WTC11 (cell line): Measurements from ENCODE around the gene WWOX. TPM values are rescaled to one million over a fixed set of nuclear protein-coding genes. Genes with fewer than 3 reads are reported as not detected.
A peak's percentile ranks its signal among the peaks of the same experiment; 100 is the strongest.

Source experiments
- ATAC-seq: fragments of 200-7000 bp; cut with Tn5 transposase; 2 replicates; pipeline ENCODE4 v1.10.0; 2021; ENCODE audit warnings: mild to moderate bottlenecking, moderate library complexity
- CTCF ChIA-PET: fragments of 300-600 bp; sonication (Branson Sonifier 250); formaldehyde crosslinking; loops from one replicate; lab custom pipeline; 2021; ENCODE audit warnings: antibody characterized with exemption; lab: Charles Lee
- POLR2A ChIA-PET: fragments of 350-600 bp; sonication (Branson Sonifier 250); formaldehyde crosslinking; loops from one replicate; lab custom pipeline; 2021; ENCODE audit warnings: antibody characterized with exemption; lab: Charles Lee
- DNase-seq: peaks from one replicate; pipeline ENCODE4 v3.0.0; 2021; ENCODE audit warnings: low spot score
- H3K27ac Mint-ChIP-seq: 2 replicates; pipeline ENCODE4 v1.8.0; 2021; ENCODE audit warnings: mixed read lengths
- H3K27me3 Mint-ChIP-seq: 2 replicates; pipeline ENCODE4 v1.8.0; 2021; ENCODE audit warnings: low read depth, mild to moderate bottlenecking, moderate library complexity, mixed read lengths
- H3K36me3 Mint-ChIP-seq: 2 replicates; pipeline ENCODE4 v1.8.0; 2021; ENCODE audit warnings: mixed read lengths
- H3K4me1 Mint-ChIP-seq: 2 replicates; pipeline ENCODE4 v1.8.0; 2022; ENCODE audit warnings: mixed read lengths
- H3K4me3 Mint-ChIP-seq: 2 replicates; pipeline ENCODE4 v1.8.0; 2021; ENCODE audit warnings: mild to moderate bottlenecking, moderate library complexity, mixed read lengths
- H3K9me3 Mint-ChIP-seq: 2 replicates; pipeline ENCODE4 v1.8.0; 2021; ENCODE audit warnings: mixed read lengths
- ATF1 ChIP-seq: sonication (generic); formaldehyde crosslinking; IDR thresholded peaks from 2 replicates; pipeline ENCODE4 v1.8.1; 2023; ENCODE audit warnings: mild to moderate bottlenecking, moderate library complexity, missing genetic modification reagents
- CBFB ChIP-seq: sonication (generic); formaldehyde crosslinking; IDR thresholded peaks from 2 replicates; pipeline ENCODE4 v1.8.1; 2022; ENCODE audit warnings: mild to moderate bottlenecking, low read depth, missing genetic modification reagents
- CDX4 ChIP-seq: fragments of 250-450 bp; sonication (Bioruptor Pico); IDR thresholded peaks from 2 replicates; pipeline ENCODE4 v1.9.0; 2021; ENCODE audit warnings: moderate library complexity, mild to moderate bottlenecking, inconsistent platforms, borderline replicate concordance
- GTF2I ChIP-seq: fragments of 250-450 bp; sonication (Bioruptor Pico); conservative IDR thresholded peaks from 2 replicates; pipeline ENCODE4 v1.4.0; 2021; ENCODE audit warnings: mild to moderate bottlenecking
- IRF2 ChIP-seq: sonication (generic); formaldehyde crosslinking; IDR thresholded peaks from 2 replicates; pipeline ENCODE4 v1.8.0; 2022; ENCODE audit warnings: low read depth, missing genetic modification reagents, borderline replicate concordance
- JUN ChIP-seq: sonication (generic); formaldehyde crosslinking; IDR thresholded peaks from 2 replicates; pipeline ENCODE4 v1.8.0; 2023; ENCODE audit warnings: mild to moderate bottlenecking, missing genetic modification reagents
- MLX ChIP-seq: sonication (generic); formaldehyde crosslinking; IDR thresholded peaks from 2 replicates; pipeline ENCODE4 v1.8.1; 2023; ENCODE audit warnings: mild to moderate bottlenecking, missing genetic modification reagents, moderate library complexity
- MXD4 ChIP-seq: fragments of 250-450 bp; sonication (Bioruptor Pico); IDR thresholded peaks from 2 replicates; pipeline ENCODE4 v1.8.0; 2021; ENCODE audit warnings: mild to moderate bottlenecking, moderate library complexity, borderline replicate concordance
- MYBL2 ChIP-seq: sonication (generic); formaldehyde crosslinking; IDR thresholded peaks from 2 replicates; pipeline ENCODE4 v1.8.1; 2023; ENCODE audit warnings: mild to moderate bottlenecking, moderate library complexity, missing genetic modification reagents
- OVOL2 ChIP-seq: fragments of 250-450 bp; sonication (Bioruptor Pico); IDR thresholded peaks from 2 replicates; pipeline ENCODE4 v1.9.0; 2021; ENCODE audit warnings: mild to moderate bottlenecking, borderline replicate concordance
- PREB ChIP-seq: sonication (generic); formaldehyde crosslinking; IDR thresholded peaks from 2 replicates; pipeline ENCODE4 v1.8.1; 2022; ENCODE audit warnings: mild to moderate bottlenecking, missing genetic modification reagents, moderate library complexity, borderline replicate concordance
- PRRX2 ChIP-seq: fragments of 250-450 bp; sonication (Bioruptor Pico); IDR thresholded peaks from 2 replicates; pipeline ENCODE4 v1.8.0; 2021; ENCODE audit warnings: mild to moderate bottlenecking
- RELA ChIP-seq: sonication (generic); formaldehyde crosslinking; IDR thresholded peaks from 2 replicates; pipeline ENCODE4 v1.8.1; 2022; ENCODE audit warnings: missing genetic modification reagents, mild to moderate bottlenecking, borderline replicate concordance
- SMAD3 ChIP-seq: sonication (generic); formaldehyde crosslinking; IDR thresholded peaks from 2 replicates; pipeline ENCODE4 v1.8.0; 2022; ENCODE audit warnings: missing genetic modification reagents, mild to moderate bottlenecking, borderline replicate concordance
- STAT6 ChIP-seq: sonication (generic); formaldehyde crosslinking; conservative IDR thresholded peaks from 2 replicates; pipeline ENCODE4 v1.8.1; 2023; ENCODE audit warnings: mild to moderate bottlenecking, low read depth, missing genetic modification reagents, moderate library complexity
- TCF7 ChIP-seq: sonication (generic); formaldehyde crosslinking; IDR thresholded peaks from 2 replicates; pipeline ENCODE4 v1.8.0; 2022; ENCODE audit warnings: mild to moderate bottlenecking, low read depth, missing genetic modification reagents, moderate library complexity
- ZNF138 ChIP-seq: sonication (generic); formaldehyde crosslinking; conservative IDR thresholded peaks from 2 replicates; pipeline ENCODE4 v1.8.1; 2022; ENCODE audit warnings: mild to moderate bottlenecking, moderate library complexity, missing genetic modification reagents
- ZNF281 ChIP-seq: sonication (generic); formaldehyde crosslinking; IDR thresholded peaks from 2 replicates; pipeline ENCODE4 v1.8.0; 2023; ENCODE audit warnings: mild to moderate bottlenecking, missing genetic modification reagents
- ZNF416 ChIP-seq: fragments of 250-450 bp; sonication (Bioruptor Pico); IDR thresholded peaks from 2 replicates; pipeline ENCODE4 v1.9.0; 2021; ENCODE audit warnings: mild to moderate bottlenecking, inconsistent platforms
- ZNF423 ChIP-seq: fragments of 250-450 bp; sonication (Bioruptor Pico); IDR thresholded peaks from 2 replicates; pipeline ENCODE4 v2.1.2; 2022; ENCODE audit warnings: mild to moderate bottlenecking, moderate library complexity
- ZNF512 ChIP-seq: sonication (generic); formaldehyde crosslinking; IDR thresholded peaks from 2 replicates; pipeline ENCODE4 v1.8.1; 2022; ENCODE audit warnings: missing genetic modification reagents, borderline replicate concordance
- total RNA-seq: library from RNA; stranded (reverse); gene quantifications from 3 replicates; pipeline ENCODE4 v1.2.3, GENCODE V29; 2021
- TF ChIP-seq, protein P1 (sequence below): fragments of 250-450 bp; sonication (Bioruptor Pico); conservative IDR thresholded peaks from 2 replicates; pipeline ENCODE4 v1.9.0; 2021; ENCODE audit warnings: mild to moderate bottlenecking
- TF ChIP-seq, protein P2 (sequence below): sonication (generic); formaldehyde crosslinking; IDR thresholded peaks from 2 replicates; pipeline ENCODE4 v1.8.1; 2023; ENCODE audit warnings: mild to moderate bottlenecking, missing genetic modification reagents, moderate library complexity

The WWOX gene
- total RNA-seq, 1 experiment from 2014 or later: 15.7 TPM

DNA sequence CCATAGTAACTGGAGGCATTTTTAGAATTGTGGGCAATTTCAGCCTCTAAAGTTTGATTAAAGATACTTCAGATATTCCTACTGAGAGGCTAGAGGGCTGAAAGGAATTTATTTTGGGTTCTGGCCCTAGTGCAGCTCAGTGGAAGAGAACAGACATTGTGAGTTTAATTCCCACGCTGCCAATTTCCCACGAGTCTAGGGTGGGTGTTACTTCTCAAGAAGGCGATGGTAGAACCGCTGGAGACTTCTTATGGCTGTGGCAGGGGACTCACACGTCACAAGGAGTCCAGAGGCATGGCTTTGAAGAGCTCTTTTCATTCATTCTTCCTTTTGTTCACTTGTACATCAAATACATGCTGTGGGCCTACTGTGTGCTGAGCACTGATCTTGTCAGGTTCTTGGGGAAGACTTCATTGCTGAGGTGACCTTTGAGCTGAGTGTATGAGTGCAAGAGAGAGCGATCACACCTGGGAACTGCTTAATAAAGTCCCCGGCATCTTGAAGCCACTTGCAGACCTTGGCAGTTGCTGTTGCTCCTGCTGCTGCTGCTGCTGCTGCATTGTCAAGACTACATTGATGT lies 111.7 kb downstream of the WWOX start (continued):
- TF ChIP-seq CDX4 (CRISPR knock-in tag): no peak
- no peak for TF ChIP-seq RELA (CRISPR knock-in tag)
- TF ChIP-seq GTF2I (CRISPR knock-in tag): no peak
- no peak for TF ChIP-seq PREB (CRISPR knock-in tag)
- no peak for TF ChIP-seq OVOL2 (CRISPR knock-in tag)
- no peak for TF ChIP-seq IRF2 (CRISPR knock-in tag)
- no peak for TF ChIP-seq MYBL2 (CRISPR knock-in tag)
- no peak for TF ChIP-seq PRRX2 (CRISPR knock-in tag)

DNA sequence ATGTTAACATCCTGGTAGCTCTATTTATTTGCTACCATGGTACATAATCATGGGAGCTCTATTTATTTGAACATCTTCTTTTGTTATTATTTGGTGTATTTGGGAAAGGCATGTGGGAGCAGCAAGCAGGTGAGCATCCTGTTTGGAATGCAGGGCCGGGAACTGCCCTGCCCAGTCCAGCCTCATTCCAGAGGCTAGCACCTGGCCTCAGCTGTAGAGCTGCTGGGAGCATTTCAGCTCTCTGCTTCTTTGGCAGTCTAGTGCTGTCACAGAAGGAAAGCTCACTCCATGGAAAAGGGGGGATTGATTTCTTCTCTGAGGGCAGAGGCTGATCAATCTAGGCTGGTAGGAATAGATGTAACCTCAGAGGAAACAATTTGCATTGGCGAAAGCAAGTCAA lies 112.5 kb downstream of the WWOX start:
- ChIA-PET CTCF (no interaction called here), POLR2A (interaction anchor here (0.5 kb wide), 1 partner anchor 100 kb away, joined by 4 read pairs; no protein-coding TSS in a partner anchor)
- no peaks in the 10 kb centered on the region for H3K27me3 Mint-ChIP-seq
- DNase-seq: peak; percentile 30
- 0 out of 2 replicates have a peak overlapping the region, but pooled peaks have one; percentile 7 for H3K27ac Mint-ChIP-seq
- peak; percentile 82 for ATAC-seq
- 0 out of 2 replicates have a peak, but pooled peaks cover 3% of the 10 kb centered on the region for H3K9me3 Mint-ChIP-seq
- H3K4me1 Mint-ChIP-seq: peaks cover 18% of the 10 kb centered on the region
- no peaks in the 10 kb centered on the region for H3K36me3 Mint-ChIP-seq
- H3K4me3 Mint-ChIP-seq: no peak overlapping the region
- TF ChIP-seq RELA (CRISPR knock-in tag) (no peak), MLX (CRISPR knock-in tag) (no peak), ZNF512 (CRISPR knock-in tag) (no peak), JUN (CRISPR knock-in tag) (no peak), ZNF281 (CRISPR knock-in tag) (no peak), MXD4 (CRISPR knock-in tag) (no peak), CBFB (CRISPR knock-in tag) (no peak), ZNF416 (no peak), ZNF423 (CRISPR knock-in tag) (no peak), MYBL2 (CRISPR knock-in tag) (no peak), STAT6 (CRISPR knock-in tag) (no peak), ATF1 (CRISPR knock-in tag) (no peak), SMAD3 (CRISPR knock-in tag) (no peak), GTF2I (CRISPR knock-in tag) (no peak), ZNF138 (CRISPR knock-in tag) (no peak), TCF7 (no peak)
- TF ChIP-seq, protein P1, sequence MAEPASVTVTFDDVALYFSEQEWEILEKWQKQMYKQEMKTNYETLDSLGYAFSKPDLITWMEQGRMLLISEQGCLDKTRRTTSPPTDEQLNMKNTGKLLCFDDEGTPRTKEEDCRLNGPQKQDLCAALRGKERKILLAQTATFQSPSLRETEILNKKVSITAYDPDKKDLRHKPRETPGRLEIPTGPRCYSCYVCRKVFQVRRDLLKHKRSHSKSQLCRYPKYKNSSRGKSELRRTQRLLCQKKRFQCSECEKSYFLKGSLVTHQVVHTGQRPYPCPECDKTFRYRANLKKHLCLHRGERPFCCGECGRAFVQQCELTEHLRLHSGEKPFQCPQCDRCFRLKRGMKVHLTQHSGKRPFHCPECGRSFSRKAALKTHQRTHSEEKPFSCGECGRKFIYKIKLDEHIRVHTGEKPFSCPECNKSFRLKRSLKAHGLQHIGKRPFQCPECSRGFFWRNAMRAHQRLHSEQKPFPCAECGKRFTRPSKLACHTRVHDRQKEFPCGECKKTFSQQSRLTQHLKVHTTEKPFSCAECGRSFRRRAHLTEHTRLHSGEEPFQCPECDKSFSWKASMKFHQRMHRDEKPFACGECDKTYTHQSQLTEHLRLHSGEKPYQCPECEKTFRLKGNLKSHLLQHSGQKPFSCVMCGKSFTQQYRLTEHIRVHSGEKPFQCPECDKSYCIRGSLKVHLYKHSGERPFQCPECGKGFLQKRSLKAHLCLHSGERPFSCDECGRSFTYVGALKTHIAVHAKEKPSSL (CRISPR knock-in tag): no peak
- TF ChIP-seq, protein P2, sequence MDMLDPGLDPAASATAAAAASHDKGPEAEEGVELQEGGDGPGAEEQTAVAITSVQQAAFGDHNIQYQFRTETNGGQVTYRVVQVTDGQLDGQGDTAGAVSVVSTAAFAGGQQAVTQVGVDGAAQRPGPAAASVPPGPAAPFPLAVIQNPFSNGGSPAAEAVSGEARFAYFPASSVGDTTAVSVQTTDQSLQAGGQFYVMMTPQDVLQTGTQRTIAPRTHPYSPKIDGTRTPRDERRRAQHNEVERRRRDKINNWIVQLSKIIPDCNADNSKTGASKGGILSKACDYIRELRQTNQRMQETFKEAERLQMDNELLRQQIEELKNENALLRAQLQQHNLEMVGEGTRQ (CRISPR knock-in tag): no peak
